ENCODE data around the gene ZFP37. TPM values are rescaled to one million over a fixed set of nuclear protein-coding genes. Genes with fewer than 3 reads are reported as not detected.

ZFP37 gene
- total RNA-seq, 1 donor from 2014 or later, result 0.30 TPM

DNA sequence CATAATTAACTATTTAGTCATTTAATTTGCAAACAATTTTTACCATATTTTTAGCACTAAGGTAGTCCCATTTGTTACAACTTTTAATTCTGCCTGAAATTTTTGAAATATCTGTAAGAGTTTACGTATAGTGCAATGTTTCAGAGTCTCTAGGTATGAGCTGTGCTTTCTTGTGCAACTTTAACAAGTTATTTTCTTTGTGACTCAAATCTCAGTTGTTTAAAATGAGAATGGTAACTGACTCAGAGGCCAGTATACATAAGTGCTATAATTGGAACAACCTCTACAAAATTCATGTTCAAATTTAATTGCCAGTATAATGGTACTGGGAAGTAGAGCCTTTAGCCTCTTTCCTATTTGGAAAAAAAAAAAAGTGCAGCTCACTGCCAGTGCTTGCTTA is 30.3 kb downstream of the ZFP37 start:
- Mint-ChIP-seq H3K27ac (no peak overlapping the region), H3K27me3 (no peaks in the 10 kb centered on the region), H3K4me1 (no peaks in the 10 kb centered on the region), H3K9me3 (peaks cover 29% of the 10 kb centered on the region), H3K36me3 (ENCODE audit: low read depth) (no peaks in the 10 kb centered on the region), H3K4me3 (no peak overlapping the region)
- DNase-seq, result no peak
- intact Hi-C loops (cut with micrococcal nuclease), result no loop called here

DNA sequence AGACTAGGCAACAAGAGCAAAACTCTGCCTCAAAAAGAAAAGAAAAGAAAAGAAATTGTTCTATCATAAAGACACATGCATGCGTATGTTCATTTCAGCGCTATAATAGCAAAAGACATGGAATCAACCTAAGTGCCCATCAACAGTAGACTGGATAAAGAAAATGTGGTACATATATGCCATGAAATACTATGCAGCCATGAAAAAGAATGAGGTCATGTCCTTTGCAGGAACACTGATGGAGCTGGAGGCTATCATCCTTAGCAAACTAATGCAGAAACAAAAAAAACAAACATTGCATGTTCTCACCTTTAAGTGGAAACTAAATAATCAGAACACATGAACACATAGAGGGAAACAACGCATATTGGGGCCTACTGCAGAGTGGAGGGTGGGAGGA is 38.3 kb downstream of the ZFP37 start:
- DNase-seq, result no peak
- H3K9me3 Mint-ChIP-seq, result peaks cover 17% of the 10 kb centered on the region
- intact Hi-C loops (cut with micrococcal nuclease), result no loop called here
- no peak overlapping the region for H3K4me3 Mint-ChIP-seq
- no peaks in the 10 kb centered on the region for H3K27me3 Mint-ChIP-seq
- H3K36me3 Mint-ChIP-seq (ENCODE audit: low read depth), result no peaks in the 10 kb centered on the region
- no peak overlapping the region for H3K27ac Mint-ChIP-seq
- H3K4me1 Mint-ChIP-seq, result no peaks in the 10 kb centered on the region

DNA sequence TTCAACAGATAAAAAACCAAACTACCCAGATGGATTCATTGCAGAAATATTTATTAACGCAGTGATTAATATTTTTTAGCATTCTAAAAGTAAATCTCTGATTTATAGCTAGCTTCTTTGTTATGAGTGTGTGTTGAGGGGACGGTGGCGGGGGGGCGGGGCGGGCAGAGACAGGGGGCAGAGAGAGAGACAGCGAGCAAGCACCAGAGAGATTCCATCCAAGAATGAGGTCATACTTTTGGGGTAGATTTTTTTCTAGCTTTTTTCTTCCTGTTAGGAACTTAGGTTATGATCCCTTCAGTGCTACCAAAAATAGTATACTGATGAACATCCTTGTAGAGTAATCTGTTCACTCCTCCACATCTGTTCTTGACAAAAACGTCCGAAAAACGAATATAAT is 44.0 kb downstream of the ZFP37 start:
- intact Hi-C loops (cut with micrococcal nuclease), result no loop called here
- Mint-ChIP-seq H3K27ac (no peak overlapping the region), H3K36me3 (ENCODE audit: low read depth) (no peaks in the 10 kb centered on the region), H3K4me3 (no peak overlapping the region), H3K27me3 (no peaks in the 10 kb centered on the region), H3K9me3 (peaks cover 20% of the 10 kb centered on the region), H3K4me1 (no peaks in the 10 kb centered on the region)
- no peak for DNase-seq

DNA sequence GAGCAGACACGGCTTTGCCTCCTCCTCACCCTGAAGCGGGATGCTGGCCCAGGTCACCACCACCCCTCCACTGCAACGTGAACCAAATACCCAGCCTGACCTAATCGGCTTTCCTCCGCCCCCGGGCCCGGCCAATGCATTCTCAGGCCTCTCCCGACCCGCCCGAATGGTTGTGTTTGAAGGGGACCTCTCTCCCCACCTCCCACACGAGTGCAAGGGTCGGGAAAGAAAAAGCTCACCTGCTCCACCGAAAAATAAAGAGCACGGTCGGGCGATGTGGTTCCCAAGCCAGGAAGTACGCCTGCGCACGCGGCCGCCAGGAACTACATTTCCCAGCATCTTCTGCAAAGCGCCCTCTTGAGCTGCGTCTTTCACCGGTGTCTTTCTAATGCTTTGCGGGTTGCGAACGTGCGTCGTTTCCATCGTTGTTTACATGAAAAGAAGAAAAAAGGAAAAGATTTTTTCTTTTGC is 44.6 kb downstream of the ZFP37 start, which contains the start of gene ZNF883:
Gene ZNF883, minus strand, starts transcription at position 282 of the 471 bp plus-strand sequence.
- H3K9me3 Mint-ChIP-seq, result peaks cover 20% of the 10 kb centered on the region
- DNase-seq, result peak; percentile 59
- H3K4me1 Mint-ChIP-seq, result no peaks in the 10 kb centered on the region
- H3K36me3 Mint-ChIP-seq (ENCODE audit: low read depth), result no peaks in the 10 kb centered on the region
- H3K27me3 Mint-ChIP-seq, result no peaks in the 10 kb centered on the region
- intact Hi-C loops (cut with micrococcal nuclease), result no loop called here
- peak within 1 kb of the TSS; percentile 51 for H3K4me3 Mint-ChIP-seq
- H3K27ac Mint-ChIP-seq, result no peak within 1 kb of the TSS

DNA sequence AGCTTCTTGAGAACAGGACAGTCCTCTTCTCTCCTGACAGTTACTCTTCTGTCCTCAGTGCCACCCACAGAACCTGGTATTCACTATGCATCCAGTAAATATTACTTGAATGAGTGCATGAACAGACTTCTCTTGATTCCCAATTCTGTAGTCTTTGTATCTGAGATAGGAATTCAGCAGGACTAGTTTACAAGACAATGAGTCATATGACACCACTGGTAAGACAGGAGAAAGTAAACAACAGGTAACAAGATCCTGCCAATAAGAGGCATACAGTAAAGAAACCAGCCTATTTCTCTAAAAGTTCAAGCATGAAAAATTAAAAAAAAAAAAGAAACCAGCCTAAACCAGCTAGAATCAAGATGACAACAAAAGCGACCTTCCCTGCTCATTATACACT is 50.7 kb downstream of the ZFP37 start:
- no peak for DNase-seq
- H3K27ac Mint-ChIP-seq, result no peak overlapping the region
- intact Hi-C loops (cut with micrococcal nuclease), result no loop called here
- no peak overlapping the region for H3K4me3 Mint-ChIP-seq
- peaks cover 30% of the 10 kb centered on the region for H3K9me3 Mint-ChIP-seq
- no peaks in the 10 kb centered on the region for H3K4me1 Mint-ChIP-seq
- H3K27me3 Mint-ChIP-seq, result no peaks in the 10 kb centered on the region
- H3K36me3 Mint-ChIP-seq (ENCODE audit: low read depth), result no peaks in the 10 kb centered on the region

DNA sequence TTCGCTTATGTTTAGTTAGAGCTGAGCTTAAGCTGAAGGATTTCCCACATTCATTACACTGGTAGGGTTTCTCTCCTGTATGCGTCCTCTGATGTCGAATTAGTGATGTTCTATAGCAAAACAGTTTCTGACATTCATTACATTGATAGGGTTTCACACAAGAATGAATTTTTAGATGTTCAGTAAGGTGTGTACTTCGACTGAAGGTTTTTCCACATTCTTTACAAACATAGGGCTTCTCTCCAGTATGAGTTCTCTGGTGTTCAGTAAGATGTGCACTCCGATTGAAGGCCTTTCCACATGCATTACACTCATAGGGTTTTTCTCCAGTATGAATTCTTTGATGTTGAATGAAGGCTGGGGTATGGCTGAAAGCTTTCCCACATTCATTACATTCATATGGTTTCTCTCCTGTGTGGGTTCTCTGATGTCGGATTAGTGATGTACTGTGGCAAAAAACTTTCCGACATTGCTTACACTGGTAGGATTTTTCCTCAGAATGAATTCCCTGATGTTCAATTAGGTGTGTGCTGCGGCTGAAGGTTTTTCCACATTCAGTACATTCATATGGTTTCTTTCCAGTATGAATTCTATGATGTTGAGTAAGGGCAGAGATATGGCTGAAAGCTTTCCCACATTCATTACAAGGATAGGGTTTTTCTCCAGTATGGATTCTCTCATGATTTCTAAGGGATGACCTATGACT is 59.1 kb downstream of the ZFP37 start:
- H3K36me3 Mint-ChIP-seq (ENCODE audit: low read depth), result peaks cover 8% of the 10 kb centered on the region
- no peaks in the 10 kb centered on the region for H3K4me1 Mint-ChIP-seq
- no peak overlapping the region for H3K4me3 Mint-ChIP-seq
- H3K27me3 Mint-ChIP-seq, result no peaks in the 10 kb centered on the region
- H3K27ac Mint-ChIP-seq, result no peak overlapping the region
- H3K9me3 Mint-ChIP-seq, result peaks cover 48% of the 10 kb centered on the region
- no peak for DNase-seq
- intact Hi-C loops (cut with micrococcal nuclease), result no loop called here

Other genes with a start within 250 kb of the ZFP37 start
- gene SLC46A2, start 165.8 kb downstream of the ZFP37 start, total RNA-seq, result not detected in 2 replicates
- 0.24 TPM in 1 of 2 replicates, not detected in the other for gene ZNF883, start 44.5 kb downstream of the ZFP37 start, total RNA-seq
- gene SLC31A2, start 94.3 kb upstream of the ZFP37 start, total RNA-seq, result 4.5 and 5.3 TPM in 2 replicates
- gene FKBP15, start 164.6 kb upstream of the ZFP37 start, total RNA-seq, result 33.9 and 36.7 TPM in 2 replicates
- gene SLC31A1, start 164.8 kb upstream of the ZFP37 start, total RNA-seq, result 18.6 and 20.0 TPM in 2 replicates
- 52.0 and 57.4 TPM in 2 replicates for gene CDC26, start 218.8 kb upstream of the ZFP37 start, total RNA-seq
- gene PRPF4, start 218.9 kb upstream of the ZFP37 start, total RNA-seq, result 63.6 and 64.6 TPM in 2 replicates
- gene RNF183, start 246.7 kb upstream of the ZFP37 start, total RNA-seq, result 0.12 TPM in 1 of 2 replicates, not detected in the other